ENCODE measurements around the gene TM4SF18.

Gene TM4SF18

DNA sequence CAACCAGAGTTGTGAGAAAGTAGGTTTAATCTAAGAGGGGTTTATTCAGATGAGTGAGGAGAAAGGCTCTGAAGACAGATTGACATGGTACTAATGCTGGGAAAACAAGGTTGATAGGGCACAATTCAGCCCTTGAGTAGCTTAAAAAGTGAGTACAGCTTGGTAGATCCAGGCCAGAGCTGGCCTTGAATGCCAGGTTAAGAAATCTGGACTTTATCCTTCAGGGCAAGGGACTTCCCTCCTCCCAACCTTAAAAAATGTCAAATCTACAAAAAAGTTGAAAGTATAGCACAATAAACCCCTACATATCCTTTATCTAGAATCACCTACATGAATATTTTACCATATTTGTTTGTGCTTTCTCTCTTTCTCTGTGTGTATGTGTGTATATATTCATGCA lies 7.9 kb downstream of the TM4SF18 start:
- no peak for DNase-seq

DNA sequence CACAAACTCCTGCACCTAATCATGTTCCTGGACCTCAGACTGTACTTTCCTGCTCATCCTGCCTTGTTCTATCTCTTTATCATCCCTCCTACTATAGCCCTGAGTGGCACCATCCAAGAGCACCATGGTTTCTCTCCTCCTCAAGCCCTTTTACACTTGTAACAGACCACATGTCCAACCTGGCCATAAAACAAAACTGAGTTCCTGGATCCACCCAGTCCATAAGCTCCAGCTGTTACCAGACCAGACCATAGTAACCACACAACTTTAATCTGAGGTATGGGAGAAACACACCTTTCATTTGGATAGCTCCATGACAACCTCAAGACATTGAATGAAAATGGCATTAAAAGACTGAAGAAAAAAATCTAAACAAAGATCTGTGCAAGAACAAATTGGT lies 9.1 kb downstream of the TM4SF18 start:
- no peak for DNase-seq

DNA sequence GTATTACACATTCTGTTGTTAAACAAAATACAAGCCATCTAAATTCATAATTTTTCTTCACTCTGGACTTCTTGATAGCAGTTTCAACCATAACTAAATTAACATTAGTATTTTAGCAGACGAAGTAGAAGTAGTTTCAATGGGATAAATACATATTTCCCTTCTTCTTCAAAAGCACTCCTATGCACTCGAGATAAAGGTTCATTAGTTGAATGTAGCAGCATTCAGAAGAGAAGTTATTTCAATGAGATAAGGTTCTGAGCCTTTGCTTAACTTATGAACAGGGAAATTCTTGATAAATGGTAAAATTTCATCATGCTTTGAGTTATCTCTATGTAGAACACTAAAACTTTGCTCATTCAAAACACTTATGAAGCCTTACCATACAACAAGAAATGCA lies 11.8 kb downstream of the TM4SF18 start:
- no peak for DNase-seq

DNA sequence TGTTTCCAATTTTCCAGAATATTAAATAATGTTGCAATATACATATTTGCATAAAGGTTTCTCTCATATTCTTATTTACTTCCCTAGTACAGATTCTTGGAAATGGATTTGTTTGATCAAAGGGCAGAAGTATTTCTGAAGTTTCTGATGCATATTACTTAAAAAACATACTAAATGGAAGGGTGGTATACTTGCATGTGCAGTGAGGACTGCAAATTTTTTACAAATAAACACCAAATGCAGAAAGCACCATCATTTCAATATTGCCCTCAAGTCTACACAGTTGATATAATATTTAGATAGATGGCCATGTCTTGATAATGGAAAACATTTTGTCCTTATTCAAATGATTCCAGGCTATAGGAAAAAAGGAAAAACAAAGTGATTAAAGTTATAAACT lies 12.3 kb downstream of the TM4SF18 start:
- DNase-seq = no peak

DNA sequence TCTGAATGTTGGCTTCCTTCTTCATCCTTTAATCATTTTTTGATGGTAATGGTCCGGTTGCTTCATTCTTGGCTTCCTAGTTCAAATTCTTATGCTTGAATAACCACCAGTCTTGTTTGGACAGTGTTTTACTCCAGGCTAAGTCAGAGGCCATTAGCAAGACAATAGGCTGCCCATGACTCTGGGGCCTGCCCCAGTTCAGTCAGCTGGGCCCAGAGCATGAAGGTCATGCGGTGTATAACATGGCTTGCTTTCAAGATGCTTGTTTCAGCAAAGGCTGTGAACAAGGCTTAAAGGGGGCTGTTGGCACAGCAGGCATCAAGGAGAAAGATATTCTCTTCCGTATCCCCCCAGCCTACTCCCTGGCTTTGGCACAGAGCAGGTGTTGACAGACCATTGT lies 13.7 kb downstream of the TM4SF18 start:
- DNase-seq = no peak

DNA sequence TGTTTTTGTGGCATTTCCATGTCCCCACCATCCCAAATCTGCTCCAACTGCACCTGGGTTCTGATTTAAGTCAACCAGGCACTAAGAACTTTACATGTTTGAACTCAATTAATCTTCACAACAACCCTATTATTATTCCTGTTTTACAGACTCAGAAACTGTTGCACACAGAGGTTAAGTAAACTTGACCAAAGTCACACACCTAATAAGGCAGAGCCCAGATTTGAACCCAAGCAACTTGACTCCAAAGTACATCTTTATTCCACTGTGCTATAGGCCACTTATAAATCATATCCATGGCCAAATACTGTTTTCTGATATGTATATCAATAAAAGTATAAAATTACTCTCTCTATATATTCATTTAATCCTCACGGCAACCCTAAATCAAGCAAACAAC lies 16.4 kb downstream of the TM4SF18 start:
- DNase-seq = no peak

DNA sequence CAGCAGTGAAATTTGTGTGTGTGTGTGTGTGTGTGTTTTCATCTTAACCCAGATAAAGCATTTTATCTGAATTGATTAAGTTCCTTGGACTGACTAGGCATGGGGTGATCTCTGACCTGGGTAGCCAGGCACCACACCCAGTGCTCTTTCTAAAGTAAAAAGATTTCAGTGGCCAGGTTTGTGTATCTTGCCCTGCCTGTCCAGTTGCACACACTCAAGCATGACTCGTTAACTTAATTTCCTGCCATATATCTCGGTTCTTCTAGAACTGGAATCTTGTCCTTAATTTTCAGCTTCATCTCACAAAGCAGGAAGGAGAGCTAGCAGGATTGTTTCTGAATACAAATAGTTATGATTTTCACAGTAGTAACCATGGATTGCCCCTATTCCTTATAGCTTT lies 17.0 kb downstream of the TM4SF18 start:
- DNase-seq = no peak

DNA sequence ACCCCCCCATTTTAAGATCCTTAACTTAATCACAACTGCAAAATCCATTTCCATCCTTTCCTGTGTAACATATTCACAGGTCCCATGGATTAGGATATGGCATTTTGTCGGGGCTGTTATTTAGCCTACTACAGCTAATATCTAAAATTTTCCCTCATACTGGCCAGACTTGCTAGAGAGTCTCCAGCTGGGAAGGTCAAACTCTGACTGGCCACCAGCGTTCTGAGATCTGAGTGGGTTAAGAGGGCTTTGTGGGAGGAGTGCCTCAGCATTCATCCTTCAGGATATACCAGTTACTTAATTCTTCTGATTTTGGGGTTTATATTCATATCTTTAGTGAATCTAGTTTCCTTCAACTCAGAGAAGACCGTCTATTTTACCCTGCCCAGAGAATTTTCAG lies 17.7 kb downstream of the TM4SF18 start:
- no peak for DNase-seq

DNA sequence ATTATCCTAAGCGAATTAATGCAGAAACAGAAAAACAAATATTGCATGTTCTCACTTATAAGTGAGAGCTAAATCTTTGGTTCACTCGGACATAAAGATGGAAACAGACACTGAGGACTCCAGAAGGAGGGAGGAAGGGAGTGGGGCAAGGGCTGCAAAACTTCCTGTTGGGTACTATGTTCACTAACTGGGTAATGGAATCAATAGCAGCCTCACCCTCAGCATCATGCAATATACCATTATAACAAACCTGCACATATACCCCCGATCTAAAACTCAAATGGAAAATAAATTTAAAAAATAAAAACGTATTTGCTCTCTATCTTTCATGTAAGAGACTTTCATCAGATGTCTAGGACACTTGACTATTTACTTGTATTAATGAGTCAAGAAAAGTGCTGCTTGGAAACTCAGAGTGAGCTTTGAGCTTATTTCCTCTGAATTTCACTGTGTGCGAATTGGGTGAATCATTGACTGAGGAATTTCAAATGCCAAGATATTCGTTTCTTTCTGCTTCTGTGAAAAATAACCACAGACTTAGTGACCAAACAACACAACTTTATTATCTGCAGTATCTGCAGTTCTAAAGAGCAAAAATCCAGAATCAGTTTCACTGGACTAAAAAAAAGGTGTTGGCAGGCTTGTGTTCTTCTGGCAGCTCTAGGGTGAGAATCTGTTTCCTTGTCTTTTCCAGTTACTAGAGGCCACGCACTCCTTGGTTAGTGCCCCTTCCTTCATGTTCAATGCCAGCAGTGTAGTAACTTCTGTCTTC lies 18.4 kb downstream of the TM4SF18 start:
- no peak for DNase-seq

DNA sequence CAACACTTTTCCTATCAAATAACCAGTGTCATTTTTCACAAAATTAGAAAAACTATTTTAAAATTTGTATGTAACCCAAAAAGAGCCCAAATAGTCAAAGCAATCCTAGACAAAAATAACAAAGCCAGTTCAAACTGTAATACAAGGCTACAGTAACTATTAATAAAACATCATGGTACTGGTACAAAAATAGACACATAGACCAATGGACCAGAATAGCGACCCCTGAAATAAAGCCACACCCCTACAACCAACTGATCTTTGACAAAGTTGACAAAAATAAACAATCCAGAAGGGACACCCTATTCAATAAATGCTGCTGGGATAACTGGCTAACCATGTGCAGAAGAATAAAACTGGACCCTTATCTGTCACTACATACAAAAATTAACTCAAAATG lies 19.9 kb downstream of the TM4SF18 start:
- DNase-seq = no peak

DNA sequence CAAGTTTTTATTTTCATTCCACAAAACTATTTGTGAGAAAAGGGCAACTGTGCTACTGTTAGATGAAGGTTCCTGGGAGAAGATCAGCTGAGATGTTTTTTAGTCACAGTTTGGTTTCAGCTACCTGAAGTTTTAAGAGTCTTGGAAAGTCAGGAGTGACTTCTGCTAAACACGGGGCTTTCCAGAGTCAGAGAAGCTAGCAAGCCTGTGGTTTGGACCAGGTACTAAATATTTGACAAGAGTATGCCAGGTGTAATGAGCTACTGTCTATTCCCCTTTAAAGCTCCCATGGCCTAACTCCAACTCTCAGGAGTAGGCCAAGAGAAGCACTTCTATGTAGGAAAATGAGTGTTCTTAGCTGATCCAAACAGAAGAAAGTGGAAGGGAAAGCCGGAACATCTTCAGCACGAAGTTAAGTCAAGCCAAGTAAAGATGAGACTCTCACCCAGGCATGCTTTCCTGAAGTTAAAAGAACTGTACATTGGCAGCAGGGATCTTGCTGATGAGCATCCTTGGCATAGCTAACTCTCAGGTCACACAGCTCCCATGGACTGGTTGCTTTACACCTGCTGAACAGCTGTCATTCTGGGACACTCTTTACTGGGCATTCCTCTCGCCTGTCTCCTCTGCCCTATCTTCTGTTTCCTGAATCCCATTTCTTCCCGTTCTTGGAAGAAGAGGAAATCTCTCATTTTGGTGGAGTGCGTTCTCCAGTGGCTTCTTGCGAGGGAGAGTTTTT lies 22.5 kb downstream of the TM4SF18 start:
- DNase-seq = no peak

DNA sequence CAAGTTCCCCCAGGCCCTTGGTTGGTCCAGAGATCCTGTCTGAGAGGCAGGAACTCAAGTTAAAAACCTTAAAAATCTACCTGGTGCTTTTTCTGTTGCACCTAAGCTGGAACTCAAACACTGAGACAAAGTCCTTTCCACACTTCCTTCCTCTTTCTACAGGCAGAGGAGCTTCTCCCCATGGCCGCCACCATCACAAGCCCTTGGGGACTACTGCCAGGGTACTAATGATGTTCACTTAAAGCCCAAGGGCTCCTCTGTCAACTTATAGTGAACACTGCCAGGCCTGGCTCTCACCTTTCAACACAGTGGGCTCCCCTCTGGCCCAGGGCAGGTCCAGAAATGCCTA lies 26.0 kb downstream of the TM4SF18 start:
- DNase-seq = no peak

DNA sequence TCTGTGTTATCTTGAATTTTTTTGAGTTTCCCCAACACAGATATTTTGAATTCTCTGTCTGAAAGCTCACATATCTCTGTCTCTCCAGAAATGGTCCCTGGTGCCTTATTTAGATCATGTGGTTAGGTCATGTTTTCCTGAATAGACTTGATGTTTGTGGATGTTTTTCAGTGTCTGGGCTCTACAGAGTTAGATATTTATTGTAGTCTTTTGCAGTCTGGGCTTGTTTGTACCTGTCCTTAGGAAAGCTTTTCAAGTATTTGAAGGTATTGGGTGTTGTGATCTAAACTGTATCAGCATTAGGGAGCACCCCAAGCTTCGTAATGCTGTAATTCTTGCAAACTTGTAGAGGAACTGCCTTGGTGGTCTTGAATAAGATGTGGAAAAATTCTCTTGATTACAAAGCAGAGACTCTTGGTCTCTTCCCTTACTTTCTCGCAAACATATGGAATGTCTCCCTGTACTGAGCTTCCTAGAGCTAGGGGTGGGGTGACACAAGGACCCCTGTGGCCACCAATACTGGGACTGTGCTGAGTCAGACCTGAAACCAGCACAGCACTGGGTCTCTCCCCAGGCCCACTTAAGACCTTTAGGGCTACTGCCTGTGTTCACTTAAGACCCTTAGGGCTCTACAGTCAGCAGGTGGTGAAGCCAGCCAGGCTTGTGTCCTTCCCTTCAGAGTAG lies 26.5 kb downstream of the TM4SF18 start:
- DNase-seq = no peak

DNA sequence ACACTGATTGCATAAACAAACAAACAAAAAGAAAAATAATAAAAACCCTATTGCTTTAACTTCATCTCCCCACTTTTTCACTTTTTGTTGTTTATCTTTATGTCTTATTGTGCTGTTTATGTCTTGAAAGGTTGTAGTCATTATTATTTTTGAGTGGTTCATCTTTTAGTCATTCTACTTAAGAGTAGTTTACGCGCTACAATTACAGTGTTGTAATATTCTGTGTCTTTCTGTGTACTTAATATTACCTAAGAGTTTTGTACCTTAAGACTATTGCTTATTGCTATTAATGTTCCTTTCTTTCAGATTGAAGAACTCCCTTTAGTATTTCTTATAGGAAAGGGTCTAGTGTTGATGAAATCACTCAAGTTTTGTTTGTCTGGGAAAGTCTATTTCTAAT lies 28.1 kb downstream of the TM4SF18 start:
- no peak for DNase-seq

DNA sequence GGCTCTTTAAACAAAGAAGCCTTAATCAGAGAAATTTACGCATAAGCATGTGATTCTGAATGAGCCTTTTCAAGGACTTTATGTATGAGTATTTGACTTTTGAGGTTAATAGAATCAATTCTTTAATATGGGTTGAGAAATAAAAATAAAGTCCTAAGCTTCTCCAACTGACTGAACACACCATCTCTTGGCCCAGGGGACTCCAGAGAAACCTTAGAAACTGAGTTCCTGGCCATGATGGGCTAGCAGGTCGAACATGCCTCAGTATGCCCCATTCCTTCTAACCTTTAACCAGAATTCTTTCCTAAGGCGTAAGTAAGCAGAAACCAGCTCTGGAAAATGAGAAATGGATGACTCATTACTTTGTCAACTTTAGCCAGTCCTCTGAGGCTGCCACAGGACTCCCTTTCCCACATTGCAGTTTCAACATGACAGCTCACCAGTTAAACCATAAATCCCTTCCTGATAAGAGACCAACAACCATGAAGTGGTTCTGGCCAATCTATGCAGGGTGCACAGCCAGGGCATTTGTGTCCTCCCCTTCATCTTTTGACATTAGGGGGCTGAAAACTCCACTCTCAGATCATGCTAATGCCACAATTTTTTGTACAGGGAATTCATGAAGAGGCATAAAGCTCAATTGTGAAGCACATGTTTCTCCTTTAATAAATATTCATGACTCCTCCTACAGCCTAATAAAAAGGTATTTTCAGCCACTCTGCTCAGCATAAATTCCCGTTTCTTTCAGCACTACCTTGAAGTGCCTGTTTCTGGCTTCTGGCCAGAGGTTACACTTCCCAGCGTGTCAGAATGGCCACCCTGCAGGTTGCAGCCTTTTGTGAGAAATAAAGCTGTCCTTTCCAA lies 33.3 kb downstream of the TM4SF18 start:
- DNase-seq = no peak

DNA sequence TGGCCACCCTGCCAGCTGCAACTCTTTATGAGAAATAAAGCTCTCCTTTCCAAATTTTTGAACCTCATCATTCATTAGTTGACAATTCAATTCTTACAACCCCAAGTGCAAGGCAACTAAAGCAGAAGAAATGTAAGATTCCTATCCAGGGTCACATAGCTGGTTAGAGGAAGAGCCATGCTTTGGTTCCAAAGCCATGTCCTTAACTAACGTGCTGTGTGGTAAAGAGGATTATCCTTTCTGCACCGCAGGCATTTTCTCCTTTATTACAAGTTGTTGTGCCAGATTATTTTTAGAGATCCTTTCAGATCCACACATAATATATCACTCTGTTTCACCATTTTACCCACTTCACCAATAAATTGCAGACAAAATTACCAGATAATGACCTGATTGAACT lies 36.5 kb downstream of the TM4SF18 start:
- DNase-seq = no peak

DNA sequence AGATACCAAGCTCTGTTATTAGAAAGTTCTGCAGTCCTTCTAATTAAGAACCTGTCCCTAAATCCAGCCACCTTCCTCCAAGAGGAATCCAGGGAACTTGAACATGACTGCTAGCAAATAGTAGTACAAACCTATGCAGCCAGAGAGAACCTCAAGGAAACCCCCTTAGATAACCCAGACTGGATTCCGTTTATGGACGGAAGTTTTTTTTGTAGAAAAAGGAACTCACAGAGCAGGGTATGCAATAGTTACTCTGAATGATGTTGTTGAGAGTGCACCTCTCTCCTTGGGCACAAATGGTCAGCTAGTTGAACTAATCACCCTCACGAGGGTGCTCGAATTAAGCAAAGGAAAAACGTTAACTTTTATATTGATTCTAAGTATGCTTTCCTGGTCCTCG lies 40.8 kb downstream of the TM4SF18 start:
- DNase-seq = no peak

DNA sequence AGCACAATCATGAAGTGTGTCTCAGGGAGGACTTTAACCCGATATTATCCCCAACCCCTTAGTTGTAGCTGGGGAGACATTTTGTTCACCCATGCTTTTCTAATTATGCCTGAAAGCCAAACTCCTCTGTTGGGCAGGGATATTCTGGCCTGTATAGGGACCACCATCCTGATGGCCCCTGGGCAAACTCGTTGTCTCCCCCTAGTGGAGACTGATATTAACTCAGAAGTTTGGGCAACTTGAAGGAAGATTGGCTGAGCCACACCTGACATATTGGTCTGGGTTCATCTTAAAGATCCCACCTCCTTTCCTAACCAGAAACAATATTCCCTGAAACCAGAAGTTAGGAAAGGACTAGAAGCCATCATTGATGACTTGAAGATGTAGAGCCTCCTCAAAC lies 42.3 kb downstream of the TM4SF18 start:
- DNase-seq = no peak

DNA sequence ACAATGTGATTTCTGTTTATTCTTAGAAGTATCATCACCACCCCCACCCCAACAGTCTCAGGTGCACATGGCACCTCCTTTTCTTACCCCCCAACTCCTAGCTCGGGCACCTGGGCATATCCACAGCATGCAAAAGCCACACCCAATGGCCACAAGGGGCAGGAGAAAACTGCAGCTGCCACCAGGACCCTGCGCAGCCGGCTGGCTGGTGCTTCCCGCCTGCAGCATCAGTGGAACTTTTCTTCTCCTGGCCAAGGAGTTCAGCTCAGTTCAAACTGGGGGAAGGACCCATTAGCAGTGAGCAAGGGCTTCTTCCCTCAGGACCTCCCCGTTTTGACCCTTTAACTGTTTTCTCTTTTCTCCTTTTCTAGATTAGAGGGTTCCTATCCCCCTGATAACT lies 44.8 kb downstream of the TM4SF18 start:
- no peak for DNase-seq

DNA sequence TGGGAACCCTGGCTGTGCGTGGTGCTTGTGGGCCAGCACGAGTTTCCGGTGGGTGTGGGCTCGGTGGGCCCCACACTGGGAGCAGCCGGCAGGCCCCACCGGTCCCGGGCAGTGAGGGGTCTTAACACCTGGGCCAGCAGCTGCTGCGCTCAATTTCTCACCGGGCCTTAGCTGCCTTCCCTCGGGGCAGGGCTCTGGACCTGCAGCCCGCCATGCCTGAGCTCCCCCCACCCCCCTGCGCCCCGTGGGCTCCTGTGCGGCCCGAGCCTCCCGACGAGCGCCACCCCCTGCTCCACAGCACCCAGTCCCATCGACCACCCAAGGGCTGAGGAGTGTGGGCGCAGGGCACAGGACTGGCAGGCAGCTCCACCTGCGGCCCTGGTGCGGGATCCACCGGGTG lies 49.4 kb downstream of the TM4SF18 start:
- DNase-seq = no peak

DNA sequence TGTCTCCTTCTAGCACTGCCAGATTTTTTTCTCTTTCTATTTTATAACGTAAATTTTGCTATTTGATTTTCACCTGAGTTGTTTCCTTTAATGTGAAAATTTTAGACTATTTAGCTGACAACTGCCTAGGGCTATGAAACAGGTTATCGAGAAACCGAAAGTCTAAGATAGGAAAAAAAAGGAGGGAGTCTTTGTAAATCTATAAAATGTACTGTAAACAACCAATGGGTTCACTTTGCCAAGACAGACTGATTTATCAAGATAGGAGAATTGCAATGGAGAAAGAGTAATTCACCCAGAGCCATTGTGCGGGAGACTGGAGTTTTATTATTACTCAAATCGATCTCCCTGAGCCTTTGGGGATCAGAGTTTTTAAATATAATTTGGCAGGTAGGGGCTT lies 50.0 kb downstream of the TM4SF18 start:
- DNase-seq = no peak

DNA sequence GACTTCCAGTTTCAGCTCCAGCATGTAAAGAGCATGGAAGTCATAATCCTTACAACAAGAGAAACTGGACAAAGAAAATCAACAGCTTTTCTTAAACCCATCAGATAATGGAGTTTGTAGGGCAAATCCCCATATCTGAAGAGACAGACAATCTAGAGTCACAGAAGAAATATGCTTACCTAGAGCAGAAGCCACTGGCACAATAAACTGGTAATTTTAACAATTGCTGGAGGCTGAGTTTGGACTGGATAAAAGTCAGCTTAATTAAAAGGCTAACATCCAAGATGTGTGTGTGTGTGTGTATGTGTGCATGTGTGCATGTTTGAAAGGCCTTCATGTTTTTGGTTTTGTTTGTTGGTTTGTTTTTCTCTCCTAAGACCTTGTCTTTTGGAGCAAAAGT lies 50.6 kb downstream of the TM4SF18 start:
- DNase-seq = no peak

DNA sequence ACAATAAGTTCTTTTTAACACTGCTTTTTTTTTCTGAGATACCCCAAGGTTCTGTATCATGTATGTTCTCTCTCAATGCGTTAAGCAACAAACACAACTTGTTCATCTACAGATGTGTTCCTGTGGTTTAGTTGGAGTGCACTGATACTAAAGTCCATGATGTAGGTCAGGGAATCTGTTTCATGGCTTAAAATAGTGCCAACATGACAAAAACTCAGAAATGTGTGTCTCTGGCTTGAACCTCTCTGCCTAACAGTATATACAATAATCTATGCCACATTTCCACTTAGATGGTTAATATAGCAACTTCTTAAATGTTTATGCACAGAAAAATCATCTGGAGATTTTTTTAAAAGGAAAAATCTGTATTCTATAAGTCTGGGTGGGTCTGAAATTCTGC lies 51.1 kb downstream of the TM4SF18 start:
- no peak for DNase-seq

All from NCI-H1436 treated with DMSO at 0.1 percent for 48 hours (cell line).